Measurements from ENCODE around the gene POLR3H. TPM values are rescaled to one million over a fixed set of nuclear protein-coding genes. Genes with fewer than 3 reads are reported as not detected.
"Not testable (repeated sequence)": the region's sequence is repeated elsewhere in the genome, so short reads cannot be mapped to it uniquely, and the experiment has no call there.

The POLR3H gene
- polyA plus RNA-seq, 3 donors from 2014 or later: 9.2 to 15.4 (median 15.0) TPM

DNA sequence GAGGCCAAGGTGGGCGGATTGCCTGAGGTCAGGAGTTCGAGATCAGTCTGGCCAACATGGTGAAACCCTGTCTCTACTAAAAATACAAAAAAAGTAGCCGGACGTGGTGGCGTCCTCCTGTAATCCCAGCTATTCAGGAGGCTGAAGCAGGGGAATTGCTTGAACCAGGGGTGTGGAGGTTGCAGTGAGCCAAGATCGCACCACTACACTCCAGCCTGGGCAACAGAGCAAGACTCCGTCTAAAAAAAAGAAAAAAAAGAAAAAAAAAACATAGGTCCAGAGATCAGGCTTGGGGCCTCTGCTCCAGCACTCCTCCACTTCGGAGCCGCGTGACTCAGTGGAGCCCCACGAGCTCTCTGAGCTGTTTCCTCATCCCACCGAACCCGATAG, 14.0 kb upstream of the POLR3H start:
- H3K4me3 Mint-ChIP-seq, DNase-seq, H3K9me3 Mint-ChIP-seq, H3K36me3 Mint-ChIP-seq, H3K4me1 Mint-ChIP-seq, H3K27ac Mint-ChIP-seq: not testable (repeated sequence)
- peaks cover 2 to 21% (median 9%) of the 10 kb centered on the region in 3 donors for H3K27me3 Mint-ChIP-seq (ENCODE audit: low read depth in 3 of 3)

DNA sequence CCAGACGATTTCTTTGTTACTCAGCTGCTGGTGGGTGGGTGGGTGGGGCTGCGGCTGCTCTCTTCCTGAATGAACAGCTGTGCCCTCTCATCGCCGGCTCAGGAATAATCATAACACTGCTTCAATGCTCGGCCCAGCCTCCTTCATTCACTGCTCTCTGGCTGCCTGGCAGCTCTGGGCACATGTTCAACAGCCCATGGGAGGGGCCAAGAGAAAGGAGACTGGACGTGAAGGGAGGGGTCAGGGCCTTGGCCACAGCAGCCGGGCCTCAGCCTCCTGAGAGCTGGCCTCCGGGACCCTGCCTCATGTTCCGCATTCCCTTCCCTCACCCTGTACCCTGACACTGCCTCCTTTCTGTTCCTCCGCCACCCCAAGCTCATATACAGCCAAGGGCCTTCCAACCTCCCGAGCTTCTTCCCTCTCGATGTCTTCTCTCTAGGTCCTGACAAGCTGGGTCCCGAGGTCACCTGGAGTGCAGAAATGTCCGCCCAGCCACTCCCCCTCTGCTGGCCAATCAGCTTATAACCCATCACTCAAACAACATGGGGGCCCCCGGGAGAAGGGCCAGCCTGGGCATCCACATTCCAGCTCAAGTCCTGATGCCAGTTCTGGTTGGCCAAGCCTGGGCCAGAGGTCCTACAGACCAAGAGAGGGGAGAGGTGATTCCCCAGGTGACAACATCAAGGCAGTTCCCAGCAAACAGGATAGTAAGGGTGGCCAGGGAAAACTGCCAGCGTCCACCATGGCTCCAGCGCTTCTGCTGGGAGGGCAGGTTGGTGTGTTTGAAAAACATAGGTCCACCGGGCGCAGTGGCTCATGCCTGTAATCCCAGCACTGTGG, 13.4 kb upstream of the POLR3H start:
- DNase-seq: no peak
- peaks cover 2 to 20% (median 9%) of the 10 kb centered on the region in 3 donors for H3K27me3 Mint-ChIP-seq (ENCODE audit: low read depth in 3 of 3)
- H3K27ac Mint-ChIP-seq: no peak overlapping the region
- no peaks in the 10 kb centered on the region for H3K9me3 Mint-ChIP-seq
- H3K4me3 Mint-ChIP-seq: no peak overlapping the region
- H3K36me3 Mint-ChIP-seq: no peaks in the 10 kb centered on the region
- H3K4me1 Mint-ChIP-seq: no peaks in the 10 kb centered on the region

DNA sequence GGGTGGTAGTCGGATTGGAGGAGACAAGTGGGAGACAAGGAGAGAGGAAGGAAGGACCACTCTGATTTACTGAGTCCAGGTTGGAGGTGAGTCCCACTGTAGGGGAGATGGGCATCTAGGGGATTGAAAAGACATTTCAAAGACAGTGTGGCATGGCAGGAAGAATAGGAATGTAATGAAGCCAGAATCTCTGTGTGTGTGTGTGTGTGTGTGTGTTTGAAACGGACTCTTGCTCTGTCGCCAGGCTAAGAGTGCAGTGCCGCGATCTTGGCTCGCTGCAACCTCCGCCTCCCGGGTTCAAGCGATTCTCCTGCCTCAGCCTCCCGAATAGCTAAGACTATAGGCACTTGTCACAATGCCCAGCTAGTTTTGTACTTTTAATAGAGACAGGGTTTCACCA, 12.3 kb upstream of the POLR3H start:
- Mint-ChIP-seq H3K27ac (no peak overlapping the region), H3K36me3 (no peaks in the 10 kb centered on the region), H3K27me3 (ENCODE audit: low read depth in 3 of 3) (peaks cover 2 to 15% (median 9%) of the 10 kb centered on the region in 3 donors), H3K4me3 (no peak overlapping the region), H3K9me3 (no peaks in the 10 kb centered on the region), H3K4me1 (no peaks in the 10 kb centered on the region)
- no peak for DNase-seq

DNA sequence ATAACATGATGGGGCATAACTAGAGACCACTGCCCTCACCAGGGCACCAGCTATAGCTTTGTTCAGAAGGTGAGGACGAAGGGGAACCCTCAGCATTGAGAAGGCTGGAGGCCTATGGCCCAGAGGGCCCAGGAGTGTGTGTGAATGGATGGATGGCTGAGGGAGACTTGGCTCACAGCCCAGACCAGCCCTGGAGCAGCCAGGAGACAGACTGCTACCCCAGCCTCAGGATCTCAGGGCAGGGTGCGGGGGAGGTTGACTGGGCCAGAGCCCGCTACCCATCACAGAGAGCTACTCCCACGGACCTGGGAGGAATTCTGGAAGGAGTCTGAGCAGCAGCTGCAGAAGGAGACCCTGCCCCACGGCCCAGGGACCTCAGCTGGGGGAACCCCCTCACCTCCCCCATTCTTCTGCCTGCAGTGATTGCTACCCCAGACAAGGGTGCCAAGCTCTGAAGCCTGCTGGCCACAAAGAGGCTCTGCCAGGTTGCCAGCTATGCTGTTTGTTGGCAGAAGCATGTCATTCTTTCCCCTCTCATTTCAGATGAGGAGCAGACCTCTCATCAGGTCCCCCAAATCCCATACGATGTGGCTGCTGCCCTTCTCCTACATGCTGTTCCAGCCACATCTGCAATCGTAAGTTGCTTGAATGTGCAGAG, 11.2 kb upstream of the POLR3H start:
- Mint-ChIP-seq H3K9me3 (no peaks in the 10 kb centered on the region), H3K4me1 (no peaks in the 10 kb centered on the region), H3K4me3 (no peak overlapping the region), H3K27me3 (ENCODE audit: low read depth in 3 of 3) (peaks cover 5 to 11% (median 6%) of the 10 kb centered on the region in 3 donors), H3K36me3 (no peaks in the 10 kb centered on the region), H3K27ac (no peak overlapping the region)
- DNase-seq: no peak

DNA sequence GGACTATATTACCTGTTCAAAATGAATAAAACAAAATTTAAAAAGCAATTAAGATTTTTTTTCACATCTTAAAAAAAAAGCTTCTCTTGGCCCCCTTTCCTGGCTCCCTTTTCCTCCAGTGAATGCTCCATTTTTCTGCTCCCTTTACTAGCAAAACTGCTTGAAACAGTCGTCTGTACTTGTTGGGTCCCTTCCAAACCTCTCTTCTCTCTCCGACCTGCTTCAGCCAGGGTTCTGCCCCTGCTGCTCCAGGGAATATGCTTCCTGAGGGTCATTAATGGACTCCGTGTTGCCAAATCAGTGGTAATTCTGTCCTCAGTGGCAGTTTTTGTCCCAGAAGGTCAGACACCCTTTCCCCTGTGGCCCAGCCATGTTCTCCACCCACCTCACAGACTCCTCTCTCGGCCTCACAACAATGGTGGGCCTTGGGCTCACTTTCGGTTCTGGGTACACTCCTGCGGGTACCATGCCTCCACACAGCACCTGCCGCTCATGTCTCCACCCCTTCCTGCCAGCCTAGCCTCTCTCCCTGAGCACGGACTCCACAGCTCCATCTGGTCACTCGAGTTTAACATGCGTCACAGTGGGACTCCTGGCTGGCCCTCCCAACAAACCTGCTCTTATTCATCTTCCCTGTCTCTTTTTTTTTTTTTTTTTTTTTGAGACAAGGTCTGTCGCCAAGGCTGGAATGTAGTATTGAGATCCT, 7.8 kb upstream of the POLR3H start:
- Mint-ChIP-seq H3K27ac (no peak overlapping the region), H3K27me3 (ENCODE audit: low read depth in 3 of 3) (peaks cover 5 to 11% (median 7%) of the 10 kb centered on the region in 3 donors), H3K4me3 (no peak overlapping the region), H3K9me3 (no peaks in the 10 kb centered on the region), H3K36me3 (no peaks in the 10 kb centered on the region), H3K4me1 (no peaks in the 10 kb centered on the region)
- DNase-seq: no peak

DNA sequence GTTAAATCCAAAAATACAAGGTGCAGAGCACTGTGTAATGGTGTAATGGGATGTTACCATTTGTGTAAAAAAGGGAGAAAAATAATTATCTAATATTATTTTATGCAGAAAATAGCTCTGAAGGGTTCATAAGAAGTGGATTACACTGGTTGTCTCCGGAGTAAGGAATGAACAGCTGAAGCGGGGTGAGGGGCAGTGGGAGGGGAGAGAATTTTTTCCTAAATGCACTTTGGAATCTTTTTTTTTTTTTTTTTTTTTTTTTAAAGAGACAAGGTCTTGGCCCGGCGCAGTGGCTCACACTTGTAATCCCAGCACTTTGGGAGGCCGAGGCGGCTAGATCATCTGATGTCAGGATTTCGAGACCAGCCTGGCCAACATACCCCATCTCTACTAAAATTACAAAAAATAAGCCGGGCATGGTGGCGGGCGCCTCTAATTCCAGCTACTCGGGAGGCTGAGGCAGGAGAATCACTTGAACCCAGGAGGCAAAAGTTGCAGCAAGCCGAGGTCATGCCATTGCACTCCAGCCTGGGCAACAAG, 6.8 kb upstream of the POLR3H start:
- Mint-ChIP-seq H3K9me3 (no peaks in the 10 kb centered on the region), H3K27ac (no peak overlapping the region), H3K36me3 (no peaks in the 10 kb centered on the region), H3K27me3 (ENCODE audit: low read depth in 3 of 3) (peaks cover 3 to 5% (median 5%) of the 10 kb centered on the region in 3 donors), H3K4me1 (no peaks in the 10 kb centered on the region), H3K4me3 (no peak overlapping the region)
- DNase-seq: no peak

DNA sequence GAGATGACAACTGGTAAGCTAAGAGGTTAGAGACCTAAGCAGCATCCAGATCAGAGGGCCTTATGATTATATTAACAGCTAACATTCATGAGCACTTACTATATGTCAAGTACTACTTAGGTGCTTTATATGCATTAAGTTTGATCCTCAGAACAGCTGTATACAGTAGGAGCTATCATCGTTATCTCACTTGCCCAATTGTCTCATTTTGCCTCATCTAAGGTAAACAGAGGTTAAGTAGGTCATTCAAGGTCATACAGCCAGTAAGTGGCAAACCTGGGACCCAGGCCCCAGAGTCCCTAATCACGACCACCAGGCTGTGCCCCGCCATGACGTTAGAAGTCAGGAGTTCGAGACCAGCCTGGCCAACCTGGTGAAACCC, 4.6 kb upstream of the POLR3H start:
- no peak for DNase-seq
- Mint-ChIP-seq H3K9me3 (no peaks in the 10 kb centered on the region), H3K27ac (no peak overlapping the region), H3K4me3 (no peak overlapping the region), H3K4me1 (peaks cover 11 to 13% of the 10 kb centered on the region in 2 donors), H3K36me3 (no peaks in the 10 kb centered on the region), H3K27me3 (ENCODE audit: low read depth in 3 of 3) (peaks cover 9 to 12% (median 11%) of the 10 kb centered on the region in 3 donors)

DNA sequence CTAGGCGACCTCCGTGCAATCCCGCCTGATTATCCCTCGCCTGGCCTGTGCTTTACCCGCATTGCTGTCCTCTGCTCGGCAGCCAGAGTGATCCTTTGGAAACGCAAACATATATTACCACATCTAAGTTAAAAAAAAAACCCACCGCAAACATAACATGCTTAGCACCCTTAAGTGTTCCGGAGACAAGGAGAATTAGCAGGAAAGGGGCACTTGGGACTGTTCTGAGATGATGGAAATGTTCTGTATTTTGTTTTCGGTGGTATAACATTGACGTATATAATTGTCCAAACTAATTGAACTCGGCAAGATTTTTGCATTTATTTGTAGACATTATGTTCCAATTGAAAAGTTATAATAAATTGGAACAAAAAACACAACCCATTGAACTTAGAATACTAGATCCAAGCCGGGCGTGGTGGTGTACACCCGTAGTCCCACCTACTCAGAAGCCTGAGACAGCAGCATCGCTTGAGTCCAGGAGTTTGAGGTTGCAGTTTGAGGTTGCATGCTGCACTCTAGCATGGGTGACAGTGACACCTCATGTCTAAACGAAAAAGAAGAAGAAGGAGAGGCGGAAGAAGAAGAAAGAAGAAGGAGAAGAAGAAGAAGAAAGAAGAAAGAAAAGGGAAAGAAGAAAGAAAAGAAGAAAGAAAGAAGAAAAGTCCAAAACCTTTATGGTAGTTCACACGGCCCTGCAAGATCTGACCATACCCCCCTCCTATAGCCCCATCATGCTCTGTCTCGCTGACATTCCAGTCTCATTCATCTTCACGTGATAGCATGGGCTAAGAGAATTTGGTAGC, 604 bp upstream of the POLR3H start:
- Mint-ChIP-seq H3K27me3 (ENCODE audit: low read depth in 3 of 3) (peaks cover 6 to 12% (median 9%) of the 10 kb centered on the region in 3 donors), H3K9me3 (no peaks in the 10 kb centered on the region), H3K4me1 (peaks cover 37 to 40% of the 10 kb centered on the region in 2 donors), H3K4me3 (peak overlapping the region; percentile 96 to 100 (median 97)), H3K36me3 (no peaks in the 10 kb centered on the region), H3K27ac (peak overlapping the region; percentile 94 to 98 (median 96))
- DNase-seq: no peak

DNA sequence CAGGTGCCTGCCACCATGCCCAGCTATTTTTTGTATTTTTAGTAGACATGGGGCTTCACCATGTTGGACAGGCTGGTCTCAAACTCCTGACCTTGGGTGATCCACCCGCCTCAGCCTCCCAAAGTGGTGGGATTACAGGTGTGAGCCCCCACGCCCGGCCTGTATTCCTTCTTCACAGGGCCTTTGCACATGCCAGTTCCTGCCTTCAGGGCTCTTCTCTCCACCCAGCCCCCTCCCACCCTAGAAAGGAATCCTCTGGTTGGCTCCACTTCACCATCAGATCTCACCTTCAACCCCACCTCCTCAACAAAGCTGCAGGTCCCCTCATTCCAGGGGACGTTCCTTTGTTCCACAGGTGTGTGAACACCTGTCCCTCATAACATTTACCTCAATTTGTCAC, 2.0 kb downstream of the POLR3H start:
- H3K27ac Mint-ChIP-seq: peak overlapping the region in 4 of 6 donors; percentile 54 to 86 (median 78)
- H3K9me3 Mint-ChIP-seq: no peaks in the 10 kb centered on the region
- H3K36me3 Mint-ChIP-seq: no peaks in the 10 kb centered on the region
- no peak for DNase-seq
- H3K4me1 Mint-ChIP-seq: peaks cover 39 to 40% of the 10 kb centered on the region in 2 donors
- peak overlapping the region in 3 of 5 donors; percentile 96 to 98 (median 97) for H3K4me3 Mint-ChIP-seq
- peaks cover 6 to 8% (median 8%) of the 10 kb centered on the region in 3 donors for H3K27me3 Mint-ChIP-seq (ENCODE audit: low read depth in 3 of 3)

DNA sequence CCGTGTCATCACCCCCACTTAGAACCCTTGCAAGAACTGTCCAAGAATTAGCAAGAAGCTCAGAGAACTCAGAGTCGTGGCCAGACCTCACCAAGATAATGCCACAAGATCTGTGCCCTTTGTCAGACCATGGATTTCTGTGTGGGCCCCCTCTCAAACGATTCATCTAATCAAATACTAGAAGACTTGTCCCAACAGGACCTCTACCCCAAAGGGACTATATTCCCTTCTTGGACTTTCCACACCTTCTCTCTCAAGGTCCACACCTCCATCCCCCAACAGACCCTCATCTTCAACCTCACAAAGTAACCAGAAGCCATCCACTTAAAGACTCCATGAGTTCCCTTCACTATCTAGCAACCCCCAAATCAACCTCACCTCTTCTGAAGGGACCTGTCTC, 2.8 kb downstream of the POLR3H start:
- Mint-ChIP-seq H3K36me3 (no peaks in the 10 kb centered on the region), H3K9me3 (no peaks in the 10 kb centered on the region), H3K4me1 (peaks cover 39 to 40% of the 10 kb centered on the region in 2 donors), H3K27me3 (ENCODE audit: low read depth in 3 of 3) (peaks cover 6 to 8% (median 8%) of the 10 kb centered on the region in 3 donors), H3K27ac (peak overlapping the region in 5 of 6 donors; percentile 1 to 48 (median 29)), H3K4me3 (peak overlapping the region in 3 of 5 donors; percentile 18 to 36 (median 19))
- DNase-seq: no peak

DNA sequence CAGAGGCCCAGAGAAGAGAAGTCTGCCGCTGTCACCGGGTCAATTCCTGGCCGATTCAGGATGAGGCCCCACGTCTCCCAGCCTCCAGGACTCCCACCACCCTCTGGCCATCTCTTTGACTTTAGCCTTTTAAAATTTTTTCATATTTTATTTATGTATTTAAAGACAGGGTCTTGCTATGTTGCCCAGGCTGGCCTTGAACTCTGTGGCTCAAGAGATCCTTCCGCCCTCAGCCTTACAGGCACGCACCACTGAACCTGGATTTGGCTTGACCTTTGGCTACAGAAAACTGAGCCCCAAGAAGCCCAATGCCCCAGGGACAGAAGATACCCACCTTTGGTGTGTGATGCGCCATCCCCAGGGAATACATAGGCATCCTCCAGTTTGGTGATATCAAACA, 3.9 kb downstream of the POLR3H start:
- peaks cover 6 to 8% (median 8%) of the 10 kb centered on the region in 3 donors for H3K27me3 Mint-ChIP-seq (ENCODE audit: low read depth in 3 of 3)
- peaks cover 37 to 40% of the 10 kb centered on the region in 2 donors for H3K4me1 Mint-ChIP-seq
- no peaks in the 10 kb centered on the region for H3K36me3 Mint-ChIP-seq
- H3K4me3 Mint-ChIP-seq: peak overlapping the region in 1 of 5 donors; percentile 42
- H3K9me3 Mint-ChIP-seq: no peaks in the 10 kb centered on the region
- peak overlapping the region in 2 of 6 donors; percentile 28 to 42 for H3K27ac Mint-ChIP-seq
- DNase-seq: no peak

DNA sequence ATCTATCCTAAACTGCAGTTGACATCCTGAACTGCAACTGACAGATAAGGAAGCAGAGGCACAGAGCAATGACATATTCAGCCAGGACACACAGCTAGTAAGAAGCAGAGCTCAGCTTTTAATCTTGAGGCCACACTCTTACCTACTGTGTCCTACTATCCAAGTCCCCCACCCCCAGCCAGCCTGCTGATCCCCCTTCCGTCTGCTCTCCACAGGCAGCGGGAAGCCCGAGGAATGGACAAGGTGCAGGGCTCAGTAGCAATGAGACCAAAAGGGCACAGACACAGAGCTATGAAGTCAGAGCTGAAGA, 4.3 kb downstream of the POLR3H start:
- H3K36me3 Mint-ChIP-seq: no peaks in the 10 kb centered on the region
- peak overlapping the region in 2 of 6 donors; percentile 28 to 30 for H3K27ac Mint-ChIP-seq
- H3K4me1 Mint-ChIP-seq: peaks cover 33 to 36% of the 10 kb centered on the region in 2 donors

More for the DNA sequence above, 4.3 kb downstream of the POLR3H start:
- DNase-seq: no peak
- Mint-ChIP-seq H3K4me3 (no peak overlapping the region), H3K9me3 (no peaks in the 10 kb centered on the region), H3K27me3 (ENCODE audit: low read depth in 3 of 3) (peaks cover 5 to 9% (median 6%) of the 10 kb centered on the region in 3 donors)

All from immature natural killer cell (primary cell).